Measurements from ENCODE around the gene GNB4. TPM values are rescaled to one million over a fixed set of nuclear protein-coding genes. Genes with fewer than 3 reads are reported as not detected.

GNB4 gene
- total RNA-seq, 1 experiment from 2014 or later = 19.4 TPM

DNA sequence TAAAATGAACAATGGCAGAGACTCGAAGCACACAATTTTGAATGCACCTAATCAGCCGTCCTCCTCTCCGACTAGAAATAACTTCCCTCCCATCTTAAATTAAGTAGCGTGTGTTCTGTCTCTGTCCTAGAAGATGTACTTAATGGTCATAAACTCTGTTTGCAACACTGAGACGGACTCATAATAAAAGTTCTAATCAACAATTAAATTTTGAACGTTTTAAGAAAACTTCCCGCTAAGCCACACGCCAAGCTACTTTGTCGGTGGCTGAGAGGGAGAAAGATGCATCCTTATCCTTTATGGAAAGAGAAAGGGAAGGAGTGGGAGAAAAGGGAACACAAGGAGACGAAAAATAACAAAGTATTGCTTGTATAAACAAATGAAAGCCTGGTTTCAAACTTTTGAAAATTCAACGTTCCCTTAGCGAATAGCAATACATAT is 989 bp downstream of the GNB4 start:
- H3K27ac ChIP-seq = no peak overlapping the region
- no TSS peak for BruUV-seq (replicated peaks)
- no peaks in the 10 kb centered on the region for H3K36me3 ChIP-seq (ENCODE audit: low read depth)
- intact Hi-C loops (cut with micrococcal nuclease; ENCODE audit: unreplicated experiment) = no loop called here
- ChIA-PET POLR2A (ENCODE audit: unreplicated experiment) (no interaction called here), CTCF (no interaction called here)
- H3K79me2 ChIP-seq (ENCODE audit: low read depth) = no peaks in the 10 kb centered on the region
- H2AFZ ChIP-seq = peak overlapping the region; percentile 86; the same call in 1 of the 2 replicates
- H3K4me3 ChIP-seq = peak overlapping the region; percentile 63; the same call in 1 of the 2 replicates
- TF ChIP-seq, protein P1, sequence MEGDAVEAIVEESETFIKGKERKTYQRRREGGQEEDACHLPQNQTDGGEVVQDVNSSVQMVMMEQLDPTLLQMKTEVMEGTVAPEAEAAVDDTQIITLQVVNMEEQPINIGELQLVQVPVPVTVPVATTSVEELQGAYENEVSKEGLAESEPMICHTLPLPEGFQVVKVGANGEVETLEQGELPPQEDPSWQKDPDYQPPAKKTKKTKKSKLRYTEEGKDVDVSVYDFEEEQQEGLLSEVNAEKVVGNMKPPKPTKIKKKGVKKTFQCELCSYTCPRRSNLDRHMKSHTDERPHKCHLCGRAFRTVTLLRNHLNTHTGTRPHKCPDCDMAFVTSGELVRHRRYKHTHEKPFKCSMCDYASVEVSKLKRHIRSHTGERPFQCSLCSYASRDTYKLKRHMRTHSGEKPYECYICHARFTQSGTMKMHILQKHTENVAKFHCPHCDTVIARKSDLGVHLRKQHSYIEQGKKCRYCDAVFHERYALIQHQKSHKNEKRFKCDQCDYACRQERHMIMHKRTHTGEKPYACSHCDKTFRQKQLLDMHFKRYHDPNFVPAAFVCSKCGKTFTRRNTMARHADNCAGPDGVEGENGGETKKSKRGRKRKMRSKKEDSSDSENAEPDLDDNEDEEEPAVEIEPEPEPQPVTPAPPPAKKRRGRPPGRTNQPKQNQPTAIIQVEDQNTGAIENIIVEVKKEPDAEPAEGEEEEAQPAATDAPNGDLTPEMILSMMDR (conservative IDR thresholded peaks at IDR 0.05) = no peak
- no peak for TF ChIP-seq EZH2 (IDR thresholded peaks at IDR 0.05; ENCODE audit: low read depth)
- no peaks in the 10 kb centered on the region for H4K20me1 ChIP-seq (ENCODE audit: insufficient read depth)
- H3K27me3 ChIP-seq (ENCODE audit: insufficient read depth, low read depth) = 0 out of 2 replicates have a peak, but pooled peaks cover 3% of the 10 kb centered on the region
- H3K9me2 ChIP-seq (ENCODE audit: insufficient read depth) = no peaks in the 10 kb centered on the region
- peaks cover 5% of the 10 kb centered on the region; the same call in 1 of the 2 replicates for H3K9me3 ChIP-seq (ENCODE audit: insufficient read depth, low read depth)
- peaks cover 5% of the 10 kb centered on the region; the same call in 1 of the 2 replicates for H3K4me1 ChIP-seq (replicated peaks; ENCODE audit: insufficient read depth)
- H3K4me2 ChIP-seq = peak overlapping the region; percentile 89
- DNase-seq = no peak
- H3F3A ChIP-seq (ENCODE audit: insufficient read depth, low read depth) = no peaks in the 10 kb centered on the region; the same call in 1 of the 2 replicates

GRCh38 chr3:179449636-179450035 is 1.6 kb downstream of the GNB4 start:
- ChIA-PET CTCF (no interaction called here), POLR2A (ENCODE audit: unreplicated experiment) (no interaction called here)
- TF ChIP-seq EZH2 (IDR thresholded peaks at IDR 0.05; ENCODE audit: low read depth) = no peak
- TF ChIP-seq, protein P1 (conservative IDR thresholded peaks at IDR 0.05) = no peak
- H3K4me3 ChIP-seq = no peak overlapping the region
- H3F3A ChIP-seq (ENCODE audit: insufficient read depth, low read depth) = no peaks in the 10 kb centered on the region; the same call in 1 of the 2 replicates
- H3K27me3 ChIP-seq (ENCODE audit: insufficient read depth, low read depth) = 0 out of 2 replicates have a peak, but pooled peaks cover 3% of the 10 kb centered on the region
- H3K4me2 ChIP-seq = no peak overlapping the region
- H3K9me2 ChIP-seq (ENCODE audit: insufficient read depth) = no peaks in the 10 kb centered on the region
- no peak overlapping the region for H3K27ac ChIP-seq
- peaks cover 5% of the 10 kb centered on the region; the same call in 1 of the 2 replicates for H3K9me3 ChIP-seq (ENCODE audit: insufficient read depth, low read depth)
- intact Hi-C loops (cut with micrococcal nuclease; ENCODE audit: unreplicated experiment) = no loop called here
- no peak for DNase-seq
- no peaks in the 10 kb centered on the region for H3K79me2 ChIP-seq (ENCODE audit: low read depth)
- no peaks in the 10 kb centered on the region for H4K20me1 ChIP-seq (ENCODE audit: insufficient read depth)
- H3K4me1 ChIP-seq (replicated peaks; ENCODE audit: insufficient read depth) = peaks cover 5% of the 10 kb centered on the region; the same call in 1 of the 2 replicates
- H3K36me3 ChIP-seq (ENCODE audit: low read depth) = no peaks in the 10 kb centered on the region
- BruUV-seq (replicated peaks) = no TSS peak
- no peak overlapping the region for H2AFZ ChIP-seq

- no peak for DNase-seq
- no peaks in the 10 kb centered on the region; the same call in 1 of the 2 replicates for H3F3A ChIP-seq (ENCODE audit: insufficient read depth, low read depth)
- no peak overlapping the region for H3K4me2 ChIP-seq
- TF ChIP-seq EZH2 (IDR thresholded peaks at IDR 0.05; ENCODE audit: low read depth) = no peak
- TF ChIP-seq, protein P1 (conservative IDR thresholded peaks at IDR 0.05) = no peak
- H2AFZ ChIP-seq = no peak overlapping the region
- H3K27ac ChIP-seq = no peak overlapping the region
- ChIA-PET POLR2A (ENCODE audit: unreplicated experiment) (no interaction called here), CTCF (interaction anchor here (0.6 kb wide), 1 partner anchor 97 kb away, joined by 3 read pairs; no protein-coding TSS in a partner anchor)
- H3K79me2 ChIP-seq (ENCODE audit: low read depth) = no peaks in the 10 kb centered on the region
- H3K9me2 ChIP-seq (ENCODE audit: insufficient read depth) = no peaks in the 10 kb centered on the region
- no peaks in the 10 kb centered on the region for H4K20me1 ChIP-seq (ENCODE audit: insufficient read depth)
- H3K9me3 ChIP-seq (ENCODE audit: insufficient read depth, low read depth) = peaks cover 5% of the 10 kb centered on the region; the same call in 1 of the 2 replicates
- BruUV-seq (replicated peaks) = no TSS peak
- no peak overlapping the region for H3K4me3 ChIP-seq
- intact Hi-C loops (cut with micrococcal nuclease; ENCODE audit: unreplicated experiment) = no loop called here
- peaks cover 5% of the 10 kb centered on the region; the same call in 1 of the 2 replicates for H3K4me1 ChIP-seq (replicated peaks; ENCODE audit: insufficient read depth)
- no peaks in the 10 kb centered on the region for H3K36me3 ChIP-seq (ENCODE audit: low read depth)
- H3K27me3 ChIP-seq (ENCODE audit: insufficient read depth, low read depth) = 0 out of 2 replicates have a peak, but pooled peaks cover 3% of the 10 kb centered on the region
Observed at GRCh38 chr3:179447251-179447650, 4.0 kb downstream of the GNB4 start.
